Measurements from ENCODE around the gene SLC35D2.

DNA sequence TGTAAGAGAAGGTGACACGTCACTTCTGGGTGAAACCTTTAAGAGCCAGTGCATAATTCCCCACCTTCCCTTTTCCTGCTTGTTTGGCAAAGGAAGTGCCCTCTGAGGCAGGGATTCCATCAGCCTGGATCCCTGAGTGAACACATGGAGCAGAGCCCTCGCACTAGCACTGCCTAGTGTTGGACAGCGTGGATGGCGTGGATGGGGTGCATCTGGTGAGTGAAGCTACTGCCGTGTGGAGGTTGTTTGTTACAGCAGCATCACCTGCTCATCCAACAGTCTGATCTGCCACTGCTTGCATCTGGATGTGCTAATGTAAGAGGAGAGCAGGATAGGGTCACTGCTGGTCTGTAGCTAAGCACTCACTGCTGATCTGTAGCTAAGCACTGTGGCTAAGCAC lies 35.2 kb downstream of the SLC35D2 start:
- TF ChIP-seq, protein P1, sequence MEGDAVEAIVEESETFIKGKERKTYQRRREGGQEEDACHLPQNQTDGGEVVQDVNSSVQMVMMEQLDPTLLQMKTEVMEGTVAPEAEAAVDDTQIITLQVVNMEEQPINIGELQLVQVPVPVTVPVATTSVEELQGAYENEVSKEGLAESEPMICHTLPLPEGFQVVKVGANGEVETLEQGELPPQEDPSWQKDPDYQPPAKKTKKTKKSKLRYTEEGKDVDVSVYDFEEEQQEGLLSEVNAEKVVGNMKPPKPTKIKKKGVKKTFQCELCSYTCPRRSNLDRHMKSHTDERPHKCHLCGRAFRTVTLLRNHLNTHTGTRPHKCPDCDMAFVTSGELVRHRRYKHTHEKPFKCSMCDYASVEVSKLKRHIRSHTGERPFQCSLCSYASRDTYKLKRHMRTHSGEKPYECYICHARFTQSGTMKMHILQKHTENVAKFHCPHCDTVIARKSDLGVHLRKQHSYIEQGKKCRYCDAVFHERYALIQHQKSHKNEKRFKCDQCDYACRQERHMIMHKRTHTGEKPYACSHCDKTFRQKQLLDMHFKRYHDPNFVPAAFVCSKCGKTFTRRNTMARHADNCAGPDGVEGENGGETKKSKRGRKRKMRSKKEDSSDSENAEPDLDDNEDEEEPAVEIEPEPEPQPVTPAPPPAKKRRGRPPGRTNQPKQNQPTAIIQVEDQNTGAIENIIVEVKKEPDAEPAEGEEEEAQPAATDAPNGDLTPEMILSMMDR (IDR thresholded peaks at IDR 0.05; ENCODE audit: insufficient read depth, low read length, poor library complexity, severe bottlenecking) = no peak
- TF ChIP-seq EZH2phosphoT487 (conservative IDR thresholded peaks at IDR 0.05; ENCODE audit: low read length) = no peak

Data from SU-DHL-6 (cell line).